IMR-90 (cell line): Measurements from ENCODE around the gene LBH. TPM values are rescaled to one million over a fixed set of nuclear protein-coding genes. Genes with fewer than 3 reads are reported as not detected.

Source experiments
- ATAC-seq: fragments of 200-7000 bp; cut with Tn5 transposase; 2 replicates; pipeline ENCODE4 v1.9.1; 2020; ENCODE audit warnings: low read depth, mild to moderate bottlenecking, moderate library complexity
- BruUV-seq: library from RNA; stranded (reverse); fragments of 400-500 nt; replicated peaks from 2 replicates; lab custom pipeline; 2021; lab: Mats Ljungman, UMichigan
- CTCF ChIA-PET: fragments of 300-600 bp; formaldehyde crosslinking; extraction: SDS; loops from one replicate; lab custom pipeline; 2021; ENCODE audit warnings: antibody characterized with exemption; lab: Yijun Ruan, JAX
- POLR2A ChIA-PET: fragments of 300-600 bp; sonication (Branson Sonifier 250); formaldehyde crosslinking; loops from one replicate; lab custom pipeline; 2022; ENCODE audit warnings: antibody characterized with exemption; ENCODE audit not compliant: unreplicated experiment; lab: Charles Lee
- DNase-seq: peaks from one replicate; pipeline ENCODE4 v3.0.0; 2013
- H2AFZ ChIP-seq: replicated peaks from 2 replicates; pipeline ENCODE3; 2013; ENCODE audit warnings: low read length, mild to moderate bottlenecking; ENCODE audit not compliant: poor library complexity
- H2AK5ac ChIP-seq: 2 replicates; pipeline ENCODE4 v1.6.1; 2013; ENCODE audit warnings: low read depth, low read length, inconsistent platforms
- H2AK9ac ChIP-seq: replicated peaks from 2 replicates; pipeline ENCODE3; 2013; ENCODE audit warnings: mild to moderate bottlenecking, low read depth, low read length, moderate library complexity; ENCODE audit not compliant: poor library complexity
- H2BK120ac ChIP-seq: 2 replicates; pipeline ENCODE4 v1.6.1; 2013; ENCODE audit warnings: low read depth, low read length, inconsistent platforms
- H2BK15ac ChIP-seq: 3 replicates; pipeline ENCODE4 v1.6.1; 2013; ENCODE audit warnings: low read depth, low read length, inconsistent platforms
- H2BK20ac ChIP-seq: 2 replicates; pipeline ENCODE4 v1.6.1; 2013; ENCODE audit warnings: low read depth, mild to moderate bottlenecking, inconsistent platforms, low read length, moderate library complexity
- H2BK5ac ChIP-seq: 2 replicates; pipeline ENCODE4 v1.6.1; 2013; ENCODE audit warnings: mild to moderate bottlenecking, low read depth, low read length, inconsistent platforms; ENCODE audit not compliant: poor library complexity, severe bottlenecking
- H3K14ac ChIP-seq: replicated peaks from 2 replicates; pipeline ENCODE4 v1.6.1; 2013; ENCODE audit warnings: low read depth, low read length, inconsistent platforms
- H3K18ac ChIP-seq: 2 replicates; pipeline ENCODE4 v1.6.1; 2013; ENCODE audit warnings: low read depth, low read length, control low read depth
- H3K23ac ChIP-seq: 2 replicates; pipeline ENCODE4 v1.6.1; 2013; ENCODE audit warnings: low read depth, low read length, inconsistent platforms
- H3K27ac ChIP-seq: 2 replicates; pipeline ENCODE4 v1.5.1; 2013; ENCODE audit warnings: mild to moderate bottlenecking, control low read depth, low read length; ENCODE audit not compliant: insufficient read depth
- H3K27me3 ChIP-seq: 2 replicates; pipeline ENCODE4 v1.6.1; 2013; ENCODE audit warnings: low read length; ENCODE audit not compliant: control insufficient read depth, insufficient read depth
- H3K36me3 ChIP-seq: 2 replicates; pipeline ENCODE4 v1.6.1; 2013; ENCODE audit warnings: low read length, mixed read lengths; ENCODE audit not compliant: control insufficient read depth, insufficient read depth
- H3K4ac ChIP-seq: 2 replicates; pipeline ENCODE4 v1.6.1; 2013; ENCODE audit warnings: low read depth, low read length, inconsistent platforms
- H3K4me1 ChIP-seq: 2 replicates; pipeline ENCODE4 v1.6.1; 2013; ENCODE audit warnings: low read length, mixed read lengths; ENCODE audit not compliant: control insufficient read depth, insufficient read depth
- H3K4me2 ChIP-seq: 2 replicates; pipeline ENCODE4 v1.6.1; 2013; ENCODE audit warnings: low read depth, mild to moderate bottlenecking, control low read depth, low read length, moderate library complexity
- H3K4me3 ChIP-seq: 2 replicates; pipeline ENCODE4 v1.5.1; 2013; ENCODE audit warnings: low read depth, mild to moderate bottlenecking, control low read depth, low read length, moderate library complexity; ENCODE audit not compliant: insufficient read depth
- H3K56ac ChIP-seq: 2 replicates; pipeline ENCODE4 v1.6.1; 2013; ENCODE audit warnings: low read length, inconsistent platforms; ENCODE audit not compliant: insufficient read depth; ENCODE audit errors: extremely low read depth
- H3K79me1 ChIP-seq, 2 experiments: 2 replicates each; pipeline ENCODE4 v1.6.1; 2013; ENCODE audit warnings: low read length in 2 of 2, inconsistent platforms in 1 of 2, low read depth in 1 of 2
- H3K9ac ChIP-seq: 2 replicates; pipeline ENCODE4 v1.6.1; 2013; ENCODE audit warnings: low read depth, low read length, control low read depth
- H3K9me1 ChIP-seq: 2 replicates; pipeline ENCODE4 v1.6.1; 2013; ENCODE audit warnings: low read length, inconsistent platforms; ENCODE audit not compliant: insufficient read depth
- H3K9me3 ChIP-seq: 2 replicates; pipeline ENCODE4 v1.6.1; 2013; ENCODE audit warnings: low read length; ENCODE audit not compliant: control insufficient read depth, insufficient read depth
- H4K20me1 ChIP-seq: 2 replicates; pipeline ENCODE4 v1.6.1; 2013; ENCODE audit warnings: low read length, inconsistent platforms; ENCODE audit not compliant: insufficient read depth
- H4K5ac ChIP-seq: 2 replicates; pipeline ENCODE4 v1.6.1; 2013; ENCODE audit warnings: mild to moderate bottlenecking, low read depth, low read length, control low read depth
- H4K8ac ChIP-seq, 2 experiments: 2 replicates each; pipeline ENCODE4 v1.6.1; 2013; ENCODE audit warnings: low read depth in 2 of 2, low read length in 2 of 2, control low read depth in 1 of 2, inconsistent platforms in 1 of 2
- H4K91ac ChIP-seq: 2 replicates; pipeline ENCODE4 v1.6.1; 2013; ENCODE audit warnings: low read depth, low read length, inconsistent platforms; ENCODE audit not compliant: insufficient read depth
- BHLHE40 ChIP-seq: fragments of 150-350 bp; IDR thresholded peaks from 2 replicates; pipeline ENCODE4 v1.6.1; 2016; ENCODE audit warnings: mild to moderate bottlenecking, low read depth, low read length
- CTCF ChIP-seq: conservative IDR thresholded peaks from 2 replicates; pipeline ENCODE4 v1.5.1; 2012; ENCODE audit warnings: mild to moderate bottlenecking, low read depth, low read length, improper control_type of control experiment
- FOS ChIP-seq: fragments of 150-350 bp; IDR thresholded peaks from 2 replicates; pipeline ENCODE4 v1.6.1; 2016; ENCODE audit warnings: low read depth, low read length
- POLR2A ChIP-seq: IDR thresholded peaks from 2 replicates; pipeline ENCODE4 v1.6.1; 2012; ENCODE audit warnings: mild to moderate bottlenecking, low read depth, low read length
- RAD21 ChIP-seq: IDR thresholded peaks from 2 replicates; pipeline ENCODE4 v1.6.1; 2012; ENCODE audit warnings: low read length, improper control_type of control experiment
- WGBS, 2 experiments: methylation state at CpG; one replicate each; pipeline versions ENCODE4 v1.1.5 to v1.1.7; 2013; ENCODE audit warnings: missing lambda C conversion rate in 2 of 2; ENCODE audit not compliant: insufficient read length in 1 of 2; ENCODE audit errors: extremely low coverage in 2 of 2; 5-methylcytosine and 5-hydroxymethylcytosine counted together
- dilution Hi-C: fragments of 300-500 bp; cut with HindIII; formaldehyde crosslinking; loops from one replicate; pipeline ENCODE4 v1.14.3; 2018; ENCODE audit warnings: low sequenced_read_pairs; ENCODE audit not compliant: unreplicated experiment
- in situ Hi-C: fragments of 300-500 bp; cut with MboI; formaldehyde crosslinking; loops from 3 replicates; pipeline ENCODE4 v1.14.3; 2019; ENCODE audit warnings: low sequenced_read_pairs, inconsistent platforms, mixed read lengths
- intact Hi-C: fragments of 100-400 bp; cut with micrococcal nuclease; formaldehyde crosslinking; loops from 2 replicates; pipeline ENCODE4 v1.10.0; 2022
- polyA plus RNA-seq, 3 experiments: library from polyadenylated mRNA; depleted of rRNA; stranded (reverse); fragments of >200 nt; gene quantifications; 2 replicates each; pipeline ENCODE4 v1.2.3, GENCODE V29; 2012; ENCODE audit warnings: low replicate concordance in 1 of 3
- total RNA-seq: library from RNA; depleted of rRNA; stranded (reverse); fragments of >200 nt; gene quantifications from 2 replicates; pipeline ENCODE4 v1.2.3, GENCODE V29; 2012

The LBH gene
- total and polyA plus RNA-seq, 2 of the 4 experiments (the other 2 are of a cell fraction): 158 to 202 TPM

GRCh38 chr2:30269771-30270145, 38.4 kb downstream of the LBH start:
- H3K4me3 ChIP-seq: no peak overlapping the region
- H3K4ac ChIP-seq: peak overlapping the region; percentile 78
- no peaks in the 10 kb centered on the region for H3K9me3 ChIP-seq
- H3K14ac ChIP-seq: peak overlapping the region; percentile 44
- H3K23ac ChIP-seq: peak overlapping the region; percentile 38; the same call in 1 of the 2 replicates
- peak overlapping the region; percentile 84 for H3K18ac ChIP-seq
- H4K5ac ChIP-seq: peak overlapping the region; percentile 60
- DNase-seq: no peak
- no peaks in the 10 kb centered on the region for H3K36me3 ChIP-seq
- dilution Hi-C loops (no loop called here), in situ Hi-C loops (no loop called here), intact Hi-C loops (no loop called here)
- no peak overlapping the region for H3K27ac ChIP-seq
- peaks cover 30% of the 10 kb centered on the region for H3K4me1 ChIP-seq
- H3K9ac ChIP-seq: no peak overlapping the region
- peak overlapping the region; percentile 37 to 44; a peak in 2 of 4 replicates for H4K8ac ChIP-seq
- peaks cover 23% of the 10 kb centered on the region for H3K9me1 ChIP-seq
- no peak overlapping the region for H3K4me2 ChIP-seq
- H2BK15ac ChIP-seq: peak overlapping the region; percentile 69; the same call in 2 of the 3 replicates
- POLR2A ChIA-PET: interaction anchor here (0.6 kb wide), 1 partner anchor 30 kb away, joined by 3 read pairs; no protein-coding TSS in a partner anchor
- H4K20me1 ChIP-seq: no peaks in the 10 kb centered on the region
- CTCF ChIA-PET: no interaction called here
- H2AK9ac ChIP-seq: no peak overlapping the region
- no peak overlapping the region for H2AFZ ChIP-seq
- H4K91ac ChIP-seq: peak overlapping the region; percentile 86
- H3K79me1 ChIP-seq: peaks cover 10 to 32% of the 10 kb centered on the region in 2 experiments; a peak in 3 of 4 replicates
- TF ChIP-seq BHLHE40 (no peak), FOS (no peak), RAD21 (no peak), CTCF (no peak), POLR2A (no peak)
- BruUV-seq: no TSS peak
- peak overlapping the region; percentile 93; the same call in 1 of the 2 replicates for H2AK5ac ChIP-seq
- H2BK120ac ChIP-seq: peak overlapping the region; percentile 89
- no peak overlapping the region for H2BK5ac ChIP-seq
- H3K27me3 ChIP-seq: no peaks in the 10 kb centered on the region
- H3K56ac ChIP-seq: no peak overlapping the region
- WGBS, 2 experiments: 95% methylated on average over 5 of the region's 5 CpGs; no CpG with 5 or more reads in 1 of the 2 experiments
- H2BK20ac ChIP-seq: peak overlapping the region; percentile 83
- no peak for ATAC-seq
